Measurements from ENCODE around the gene TCF25. TPM values are rescaled to one million over a fixed set of nuclear protein-coding genes. Genes with fewer than 3 reads are reported as not detected.

The TCF25 gene
- total RNA-seq, 1 experiment from 2014 or later, result 79.6 TPM

GRCh38 chr16:89949121-89949742 lies 75.8 kb downstream of the TCF25 start:
- Histone ChIP-seq H4K20me1 (ENCODE audit: low read length) (no peaks in the 10 kb centered on the region), H3K9me2 (replicated peaks; ENCODE audit: low read length) (no peaks in the 10 kb centered on the region), H3K79me2 (ENCODE audit: low read length) (no peaks in the 10 kb centered on the region), H3K27me3 (ENCODE audit: low read length) (no peaks in the 10 kb centered on the region), H3K9me3 (ENCODE audit: low read length) (no peaks in the 10 kb centered on the region), H3K9ac (ENCODE audit: low read length) (peak overlapping the region; percentile 37), H3K27ac (ENCODE audit: low read length) (no peak overlapping the region), H3F3A (ENCODE audit: low read length, unreplicated experiment) (no peaks in the 10 kb centered on the region), H3K4me2 (ENCODE audit: low read length) (peak overlapping the region; percentile 81), H3K36me3 (ENCODE audit: low read depth, low read length) (no peaks in the 10 kb centered on the region), H2AFZ (ENCODE audit: low read length) (no peak overlapping the region), H3K4me1 (ENCODE audit: insufficient read depth, low read length) (peaks cover 4% of the 10 kb centered on the region; the same call in 1 of the 2 replicates), H3K4me3 (ENCODE audit: low read length) (peak overlapping the region; percentile 66)
- ATAC-seq (no peak), DNase-seq (no peak)
- POLR2A ChIA-PET (ENCODE audit: unreplicated experiment), result no interaction called here
- no TSS peak for BruUV-seq (replicated peaks)
- intact Hi-C loops (cut with micrococcal nuclease), result no loop called here
- CTCF ChIA-PET, result interaction anchor here (0.5 kb wide), 1 partner anchor 124 kb away, joined by 5 read pairs; no protein-coding TSS in a partner anchor
- TF ChIP-seq EZH2 (IDR thresholded peaks at IDR 0.05; ENCODE audit: low read length, unreplicated experiment), result no peak
- TF ChIP-seq EZH2phosphoT487 (IDR thresholded peaks at IDR 0.05; ENCODE audit: borderline replicate concordance, low read length), result no peak
- TF ChIP-seq CTCF (conservative IDR thresholded peaks at IDR 0.05; ENCODE audit: low read depth, low read length), result no peak

- H3K4me3 ChIP-seq (ENCODE audit: low read length), result peak overlapping the region; percentile 66
- H4K20me1 ChIP-seq (ENCODE audit: low read length), result no peaks in the 10 kb centered on the region
- H3K9me3 ChIP-seq (ENCODE audit: low read length), result no peaks in the 10 kb centered on the region
- H3K79me2 ChIP-seq (ENCODE audit: low read length), result no peaks in the 10 kb centered on the region
- no peak overlapping the region for H3K27ac ChIP-seq (ENCODE audit: low read length)
- peaks cover 4% of the 10 kb centered on the region; the same call in 1 of the 2 replicates for H3K4me1 ChIP-seq (ENCODE audit: insufficient read depth, low read length)
- intact Hi-C loops (cut with micrococcal nuclease), result no loop called here
- TF ChIP-seq EZH2phosphoT487 (IDR thresholded peaks at IDR 0.05; ENCODE audit: borderline replicate concordance, low read length), result no peak
- TF ChIP-seq CTCF (conservative IDR thresholded peaks at IDR 0.05; ENCODE audit: low read depth, low read length), result no peak
- no peak for TF ChIP-seq EZH2 (IDR thresholded peaks at IDR 0.05; ENCODE audit: low read length, unreplicated experiment)
- ChIA-PET POLR2A (ENCODE audit: unreplicated experiment) (no interaction called here), CTCF (no interaction called here)
- ATAC-seq, result no peak
- no peaks in the 10 kb centered on the region for H3K27me3 ChIP-seq (ENCODE audit: low read length)
- H3K9me2 ChIP-seq (replicated peaks; ENCODE audit: low read length), result no peaks in the 10 kb centered on the region
- no peaks in the 10 kb centered on the region for H3K36me3 ChIP-seq (ENCODE audit: low read depth, low read length)
- H2AFZ ChIP-seq (ENCODE audit: low read length), result no peak overlapping the region
- BruUV-seq (replicated peaks), result no TSS peak
- no peak for DNase-seq
- H3F3A ChIP-seq (ENCODE audit: low read length, unreplicated experiment), result no peaks in the 10 kb centered on the region
- peak overlapping the region; percentile 81 for H3K4me2 ChIP-seq (ENCODE audit: low read length)
- no peak overlapping the region for H3K9ac ChIP-seq (ENCODE audit: low read length)
Observed at GRCh38 chr16:89949756-89950155, 76.4 kb downstream of the TCF25 start.

DNA sequence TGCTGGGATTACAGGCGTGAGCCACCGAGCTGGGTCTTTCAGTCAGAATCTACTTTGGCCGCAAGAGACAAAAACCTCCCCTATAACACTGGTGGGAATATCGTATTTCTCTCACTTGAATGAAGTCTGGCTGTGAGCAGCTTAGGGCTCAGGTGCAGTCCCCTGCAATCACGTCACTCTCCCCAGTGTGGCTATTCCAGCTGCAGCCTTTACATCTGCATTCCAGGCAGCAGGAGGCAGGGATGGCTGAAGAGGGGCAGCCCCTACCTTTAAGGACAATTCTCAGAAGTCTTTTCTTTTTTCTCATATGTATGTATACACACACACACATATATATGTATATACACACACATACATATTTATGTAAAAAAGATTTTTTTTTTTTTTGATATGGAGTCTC lies 78.1 kb downstream of the TCF25 start:
- intact Hi-C loops (cut with micrococcal nuclease), result no loop called here
- peaks cover 4% of the 10 kb centered on the region; the same call in 1 of the 2 replicates for H3K4me1 ChIP-seq (ENCODE audit: insufficient read depth, low read length)
- H3K27ac ChIP-seq (ENCODE audit: low read length), result no peak overlapping the region
- H4K20me1 ChIP-seq (ENCODE audit: low read length), result no peaks in the 10 kb centered on the region
- H3K9me2 ChIP-seq (replicated peaks; ENCODE audit: low read length), result no peaks in the 10 kb centered on the region
- DNase-seq, result no peak
- no peaks in the 10 kb centered on the region for H3K79me2 ChIP-seq (ENCODE audit: low read length)
- H3K9me3 ChIP-seq (ENCODE audit: low read length), result no peaks in the 10 kb centered on the region
- no peaks in the 10 kb centered on the region for H3F3A ChIP-seq (ENCODE audit: low read length, unreplicated experiment)
- ATAC-seq, result no peak
- ChIA-PET CTCF (no interaction called here), POLR2A (ENCODE audit: unreplicated experiment) (no interaction called here)
- H2AFZ ChIP-seq (ENCODE audit: low read length), result no peak overlapping the region
- no peak overlapping the region for H3K4me2 ChIP-seq (ENCODE audit: low read length)
- TSS peak; percentile 23 for BruUV-seq (replicated peaks)
- H3K4me3 ChIP-seq (ENCODE audit: low read length), result no peak overlapping the region
- no peak for TF ChIP-seq CTCF (conservative IDR thresholded peaks at IDR 0.05; ENCODE audit: low read depth, low read length)
- TF ChIP-seq EZH2 (IDR thresholded peaks at IDR 0.05; ENCODE audit: low read length, unreplicated experiment), result no peak
- TF ChIP-seq EZH2phosphoT487 (IDR thresholded peaks at IDR 0.05; ENCODE audit: borderline replicate concordance, low read length), result no peak
- no peaks in the 10 kb centered on the region for H3K27me3 ChIP-seq (ENCODE audit: low read length)
- no peaks in the 10 kb centered on the region for H3K36me3 ChIP-seq (ENCODE audit: low read depth, low read length)
- H3K9ac ChIP-seq (ENCODE audit: low read length), result no peak overlapping the region

Measured in PC-3 (cell line).